Activated T-cell treated with anti-CD3 and anti-CD28 coated beads, Interleukin-2, amount 50 U/mL, for 72 hours (primary cell): ENCODE measurements around the gene MUC5B. TPM values are rescaled to one million over a fixed set of nuclear protein-coding genes. Genes with fewer than 3 reads are reported as not detected.

Source experiments
- ATAC-seq, 2 donors: fragments of 150-1000 bp; cut with Tn5 transposase; replicated peaks in 1 of 2; 2 replicates each; pipeline ENCODE4 v1.10.0; 2021; ENCODE audit warnings: moderate library complexity in 2 of 2, mild to moderate bottlenecking in 1 of 2
- DNase-seq, 2 donors: peaks; one replicate each; pipeline ENCODE4 v3.0.0; 2021 to 2022; ENCODE audit warnings: mixed read lengths in 1 of 2
- H3K27ac Mint-ChIP-seq: one replicate; pipeline ENCODE4 v1.8.0; 2022; ENCODE audit warnings: mild to moderate bottlenecking, moderate library complexity, mixed read lengths
- H3K27me3 Mint-ChIP-seq: one replicate; pipeline ENCODE4 v1.8.0; 2022; ENCODE audit warnings: low read depth, mixed read lengths
- H3K36me3 Mint-ChIP-seq, 2 donors: one replicate each; pipeline ENCODE4 v1.8.0; 2022; ENCODE audit warnings: mixed read lengths in 2 of 2, mild to moderate bottlenecking in 1 of 2; ENCODE audit not compliant: insufficient read depth in 2 of 2
- H3K4me1 Mint-ChIP-seq: one replicate; pipeline ENCODE4 v1.8.0; 2022; ENCODE audit warnings: low read depth, mixed read lengths
- H3K4me3 Mint-ChIP-seq, 2 donors: one replicate each; pipeline ENCODE4 v1.8.0; 2022; ENCODE audit warnings: mild to moderate bottlenecking in 2 of 2, mixed read lengths in 2 of 2, moderate library complexity in 2 of 2
- H3K9me3 Mint-ChIP-seq, 2 donors: one replicate each; pipeline ENCODE4 v1.8.0; 2022; ENCODE audit warnings: mixed read lengths in 2 of 2
- total RNA-seq, 2 donors: library from RNA; stranded (reverse); gene quantifications; one replicate each; pipeline ENCODE4 v1.2.3, GENCODE V29; 2022

Gene MUC5B
- total RNA-seq, 2 donors from 2014 or later: not detected

DNA sequence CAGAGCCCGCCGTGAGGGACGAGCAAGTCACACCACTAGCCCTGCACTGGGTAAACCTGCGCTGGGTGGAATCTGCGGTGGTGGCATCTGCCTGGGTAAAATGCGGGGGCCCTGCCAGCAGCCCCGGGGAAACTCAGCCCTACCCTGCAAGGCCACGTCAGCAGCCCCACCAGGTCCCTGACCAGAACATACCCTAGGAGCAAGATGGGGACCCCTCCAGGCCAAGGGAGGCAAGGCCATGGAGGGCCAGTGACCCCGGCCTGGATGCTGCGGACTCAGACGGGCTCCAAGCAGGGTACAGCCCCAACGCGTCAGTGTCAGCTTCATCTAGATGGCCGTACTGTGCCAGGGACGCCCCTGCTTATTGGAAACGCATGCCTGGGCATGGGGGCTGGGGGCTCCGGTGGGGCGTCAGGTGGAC lies 60.2 kb downstream of the MUC5B start:
- Mint-ChIP-seq H3K36me3 (peaks cover 0 to 2% of the 10 kb centered on the region in 2 donors), H3K9me3 (no peaks in the 10 kb centered on the region)

DNA sequence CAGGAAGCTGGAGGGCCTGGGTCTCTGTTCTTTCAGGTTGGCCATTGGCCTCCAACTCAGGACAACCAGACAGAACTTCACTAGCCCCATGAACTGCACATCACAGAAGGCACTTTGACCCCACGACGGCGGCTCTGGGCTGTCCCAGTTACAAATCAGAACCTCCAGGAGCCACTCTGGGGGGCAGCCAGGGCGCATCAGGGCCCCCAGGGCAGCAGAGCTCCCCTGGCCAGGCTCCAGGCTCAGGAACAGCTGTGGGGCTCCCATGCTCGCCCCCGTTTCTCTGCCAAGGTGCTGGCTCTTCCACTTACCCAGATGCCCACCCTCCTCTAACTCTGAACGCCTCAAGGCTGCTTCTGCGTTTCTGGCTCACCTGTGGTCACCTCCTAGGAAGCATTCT lies 61.0 kb downstream of the MUC5B start:
- Mint-ChIP-seq H3K27ac (no peak overlapping the region), H3K36me3 (peaks cover 0 to 2% of the 10 kb centered on the region in 2 donors), H3K9me3 (no peaks in the 10 kb centered on the region), H3K4me3 (no peak overlapping the region), H3K4me1 (no peaks in the 10 kb centered on the region), H3K27me3 (no peaks in the 10 kb centered on the region)
- ATAC-seq (no peak), DNase-seq (no peak)

More for the DNA sequence above, 60.2 kb downstream of the MUC5B start:
- Mint-ChIP-seq H3K27me3 (no peaks in the 10 kb centered on the region), H3K27ac (no peak overlapping the region), H3K4me1 (no peaks in the 10 kb centered on the region), H3K4me3 (no peak overlapping the region)
- ATAC-seq (no peak), DNase-seq (no peak)

DNA sequence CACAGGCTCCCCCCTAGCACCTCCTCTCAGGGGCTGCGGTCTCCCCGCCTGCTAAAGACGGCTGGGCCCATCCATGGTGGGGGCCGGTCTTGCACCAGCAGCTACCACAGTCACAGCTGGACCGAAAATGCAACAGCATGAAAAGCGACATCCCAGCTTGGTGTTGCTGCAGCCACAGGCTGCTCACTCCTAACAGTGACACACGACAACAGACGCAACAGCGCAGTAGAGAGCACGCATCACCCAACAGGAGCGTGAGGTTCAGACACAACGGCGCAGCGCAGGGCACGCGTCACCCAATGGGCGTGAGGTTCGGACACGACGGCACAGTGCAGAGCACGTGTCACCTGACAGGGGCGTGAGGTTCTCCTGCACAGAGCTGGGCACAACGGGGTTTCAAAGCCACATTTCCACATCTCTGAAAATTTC lies 62.5 kb downstream of the MUC5B start:
- no peaks in the 10 kb centered on the region for H3K27me3 Mint-ChIP-seq
- no peak overlapping the region for H3K4me3 Mint-ChIP-seq
- H3K4me1 Mint-ChIP-seq: no peaks in the 10 kb centered on the region
- ATAC-seq: no peak
- no peak overlapping the region for H3K27ac Mint-ChIP-seq
- no peaks in the 10 kb centered on the region for H3K9me3 Mint-ChIP-seq
- peaks cover 0 to under 1% of the 10 kb centered on the region in 2 donors for H3K36me3 Mint-ChIP-seq
- DNase-seq: no peak

DNA sequence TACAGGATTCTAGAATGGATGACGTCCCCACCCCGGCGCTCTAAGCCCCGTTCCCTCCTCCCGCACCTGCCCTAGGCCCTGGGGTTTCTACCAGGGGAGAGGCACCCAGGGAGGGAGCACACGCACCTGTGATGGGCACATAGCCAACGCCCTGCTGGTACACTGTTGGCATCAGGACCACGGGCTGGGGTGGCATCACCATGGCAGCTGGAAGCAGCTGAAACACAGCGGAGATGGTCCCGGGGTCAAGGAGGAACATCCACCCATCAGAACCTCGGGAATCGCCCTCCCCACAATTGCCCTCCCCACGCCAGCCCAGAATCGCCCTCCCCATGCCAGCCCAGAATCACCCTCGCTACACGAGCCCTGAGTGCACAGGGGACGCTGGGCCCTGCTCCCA lies 63.0 kb downstream of the MUC5B start:
- DNase-seq (no peak), ATAC-seq (no peak)
- Mint-ChIP-seq H3K4me3 (no peak overlapping the region), H3K9me3 (no peaks in the 10 kb centered on the region), H3K4me1 (no peaks in the 10 kb centered on the region), H3K36me3 (no peaks in the 10 kb centered on the region), H3K27ac (no peak overlapping the region), H3K27me3 (no peaks in the 10 kb centered on the region)

DNA sequence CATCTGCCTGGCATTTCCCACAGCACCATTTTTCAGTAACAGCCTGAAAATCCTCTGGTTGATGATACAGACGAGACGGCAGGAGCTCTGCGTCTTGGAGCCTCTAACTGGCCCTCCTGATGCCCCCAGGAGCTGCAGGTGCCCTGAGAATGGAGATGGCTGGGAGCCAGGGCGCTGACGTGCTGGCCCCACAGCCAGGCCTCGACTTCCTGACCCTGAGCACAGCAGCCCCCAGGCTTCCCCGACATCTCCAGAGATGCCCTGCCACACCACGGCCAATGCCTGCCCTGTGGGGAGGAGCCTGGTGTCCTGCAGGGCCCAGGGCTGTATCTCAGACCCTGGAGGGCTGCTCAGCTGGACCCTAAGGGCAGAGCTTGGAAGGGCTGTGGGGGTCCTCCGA lies 65.1 kb downstream of the MUC5B start:
- H3K4me3 Mint-ChIP-seq: no peak overlapping the region

DNA sequence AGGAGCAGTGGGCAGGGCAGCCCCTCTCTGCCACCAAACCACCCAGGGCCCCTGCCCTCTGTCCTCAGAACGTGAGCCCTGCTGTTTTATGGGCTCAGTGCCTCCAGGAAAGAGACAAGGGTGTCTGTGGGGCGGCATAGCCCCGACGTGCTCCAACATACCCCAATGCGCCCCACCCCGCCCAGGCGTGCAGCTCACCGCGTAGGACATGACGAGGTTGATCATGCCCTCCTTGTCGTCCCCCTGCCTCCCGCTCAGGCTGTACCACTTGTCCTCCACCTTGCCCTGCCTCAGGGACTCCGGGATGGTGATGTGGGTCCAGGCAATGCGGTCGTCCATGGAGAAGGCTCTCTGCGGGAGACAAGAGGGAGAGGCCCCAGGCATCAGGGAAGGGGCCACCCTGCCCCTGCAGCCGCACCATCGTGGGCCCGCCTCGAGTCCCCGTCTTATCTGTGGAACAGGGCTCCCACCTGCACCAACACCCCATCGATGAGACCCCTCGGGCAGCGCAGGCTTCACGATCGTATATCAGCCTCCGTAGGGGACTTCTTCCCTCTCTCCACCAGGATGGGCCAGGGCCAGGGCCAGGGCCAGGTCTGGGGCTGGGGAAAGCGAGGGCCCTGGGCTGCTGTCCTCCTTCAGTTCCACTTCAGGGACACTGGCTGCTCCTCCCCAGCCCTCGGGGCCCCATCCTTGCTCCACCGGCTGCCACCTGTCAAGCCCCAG lies 65.7 kb downstream of the MUC5B start:
- H3K36me3 Mint-ChIP-seq: no peaks in the 10 kb centered on the region
- ATAC-seq (no peak), DNase-seq (no peak)
- H3K27ac Mint-ChIP-seq: no peak overlapping the region
- no peak overlapping the region for H3K4me3 Mint-ChIP-seq
- H3K27me3 Mint-ChIP-seq: no peaks in the 10 kb centered on the region
- no peaks in the 10 kb centered on the region for H3K4me1 Mint-ChIP-seq
- H3K9me3 Mint-ChIP-seq: no peaks in the 10 kb centered on the region

More for the DNA sequence above, 65.1 kb downstream of the MUC5B start:
- H3K4me1 Mint-ChIP-seq: no peaks in the 10 kb centered on the region
- no peaks in the 10 kb centered on the region for H3K36me3 Mint-ChIP-seq
- DNase-seq: no peak
- no peak for ATAC-seq
- H3K27me3 Mint-ChIP-seq: no peaks in the 10 kb centered on the region
- H3K9me3 Mint-ChIP-seq: no peaks in the 10 kb centered on the region
- H3K27ac Mint-ChIP-seq: no peak overlapping the region

DNA sequence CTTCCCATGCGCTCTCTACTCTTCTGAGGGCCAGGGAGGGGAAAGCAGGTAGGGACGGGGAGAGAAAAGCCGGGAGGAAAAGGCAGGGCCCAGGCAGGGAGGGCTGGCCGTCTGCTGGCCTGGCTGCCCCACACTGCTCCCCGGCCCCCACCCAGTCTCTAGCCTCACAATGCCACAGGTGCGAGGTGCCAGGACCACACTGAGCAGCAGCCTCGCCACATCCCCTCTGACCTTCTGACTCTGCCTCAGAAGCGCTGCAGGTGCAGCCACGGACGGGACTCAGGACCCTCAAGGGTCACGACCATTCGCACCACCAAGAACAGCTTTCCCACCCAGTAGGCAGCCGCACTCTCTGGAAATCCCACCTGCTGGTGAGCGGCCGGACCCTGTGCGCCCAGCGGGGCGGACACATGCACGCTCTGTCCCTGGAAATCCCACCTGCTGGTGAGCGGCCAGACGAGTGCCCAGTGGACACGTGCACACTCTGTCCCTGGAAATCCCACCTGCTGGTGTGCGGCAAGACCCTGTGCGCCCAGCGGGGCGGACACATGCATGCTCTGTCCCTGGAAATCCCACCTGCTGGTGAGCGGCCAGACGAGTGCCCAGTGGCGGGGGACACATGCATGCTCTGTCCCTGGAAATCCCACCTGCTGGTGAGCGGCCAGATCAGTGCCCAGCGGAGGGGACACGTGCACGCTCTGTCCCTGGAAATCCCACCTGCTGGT lies 66.5 kb downstream of the MUC5B start:
- no peak overlapping the region for H3K27ac Mint-ChIP-seq
- H3K27me3 Mint-ChIP-seq: no peaks in the 10 kb centered on the region
- no peaks in the 10 kb centered on the region for H3K36me3 Mint-ChIP-seq

DNA sequence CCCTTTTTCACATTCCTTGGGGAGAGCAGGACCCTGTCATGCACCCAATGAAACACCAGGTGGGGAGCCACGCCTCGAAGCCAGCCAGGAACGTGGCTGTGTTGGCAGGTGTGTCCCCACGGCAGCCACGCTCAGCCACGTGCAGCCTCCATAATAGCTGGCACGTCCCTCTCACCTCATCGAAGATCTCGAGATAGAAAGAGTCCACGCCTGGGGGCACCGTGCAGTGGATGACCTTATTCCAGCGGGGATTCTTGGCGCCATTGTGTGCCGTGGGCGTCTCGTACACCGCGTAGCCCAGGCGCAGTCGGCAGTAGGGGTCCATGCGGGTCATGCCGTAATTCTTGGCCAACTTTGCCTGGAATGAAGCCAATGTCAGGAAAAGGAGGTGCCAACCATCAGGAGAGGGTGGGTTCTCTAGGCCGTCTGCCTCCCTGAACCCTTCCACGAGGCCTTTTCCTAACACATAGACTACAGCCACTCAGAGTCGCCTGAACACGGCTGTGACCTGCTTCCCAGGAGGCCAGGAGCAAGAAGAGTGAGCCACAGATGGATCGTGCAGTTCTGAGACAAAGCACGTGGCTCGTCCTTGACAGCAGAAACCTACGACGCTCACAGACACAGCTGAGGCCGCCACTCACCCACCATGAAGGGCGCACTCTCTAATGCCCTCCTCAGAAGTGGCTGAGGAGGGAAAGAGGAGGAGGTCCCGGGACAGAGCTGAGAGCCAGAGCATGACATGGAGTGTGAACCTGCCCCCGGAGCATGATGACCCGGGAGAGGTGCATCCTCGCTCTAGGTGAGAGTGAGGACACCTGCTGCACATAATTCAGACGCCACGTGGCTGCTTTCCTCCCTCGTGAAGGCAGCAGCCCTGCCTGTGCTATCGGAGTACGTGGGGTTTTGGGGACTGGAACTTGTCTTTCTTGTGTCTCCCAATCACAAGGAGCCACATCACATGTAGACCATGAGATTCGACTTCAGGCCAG lies 67.5 kb downstream of the MUC5B start:
- Mint-ChIP-seq H3K36me3 (peaks cover 0 to 2% of the 10 kb centered on the region in 2 donors), H3K27ac (no peak overlapping the region)
- ATAC-seq: no peak

More for the DNA sequence above, 66.5 kb downstream of the MUC5B start:
- ATAC-seq: no peak
- Mint-ChIP-seq H3K9me3 (no peaks in the 10 kb centered on the region), H3K4me3 (no peak overlapping the region), H3K4me1 (no peaks in the 10 kb centered on the region)
- DNase-seq: no peak

DNA sequence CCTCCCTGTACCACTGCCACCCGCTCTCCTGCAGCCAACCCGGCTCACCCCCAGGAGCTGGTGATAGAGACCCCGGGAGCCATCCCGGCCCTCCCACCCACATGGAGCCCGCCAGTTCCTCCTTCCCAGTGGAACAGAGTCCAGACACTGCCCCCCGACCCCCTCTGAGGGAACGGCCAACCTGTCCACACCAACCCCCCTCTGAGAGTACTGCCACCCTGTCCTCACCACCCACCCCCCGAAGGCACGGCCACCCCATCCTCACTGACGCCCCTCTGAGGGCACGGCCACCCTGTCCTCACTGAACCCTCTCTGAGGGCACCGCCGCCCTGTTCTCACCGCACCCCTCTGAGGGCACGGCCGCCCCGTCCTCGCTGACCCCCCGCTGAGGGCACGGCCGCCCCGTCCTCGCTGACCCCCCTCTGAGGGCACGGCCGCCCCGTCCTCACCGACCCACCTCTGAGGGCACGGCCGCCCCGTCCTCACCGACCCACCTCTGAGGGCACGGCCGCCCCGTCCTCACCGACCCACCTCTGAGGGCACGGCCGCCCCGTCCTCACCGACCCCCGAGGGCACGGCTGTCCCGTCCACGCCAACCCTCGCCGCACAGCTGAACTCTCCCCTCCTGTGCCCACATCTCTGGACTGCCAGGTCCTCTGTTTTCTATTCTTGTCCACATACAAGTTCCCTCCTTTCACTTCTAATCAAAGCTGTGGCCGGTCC lies 68.6 kb downstream of the MUC5B start:
- Mint-ChIP-seq H3K4me1 (no peaks in the 10 kb centered on the region), H3K36me3 (peaks cover 0 to 2% of the 10 kb centered on the region in 2 donors)
- DNase-seq: no peak

More for the DNA sequence above, 67.5 kb downstream of the MUC5B start:
- no peak for DNase-seq
- Mint-ChIP-seq H3K4me3 (no peak overlapping the region), H3K27me3 (no peaks in the 10 kb centered on the region), H3K9me3 (no peaks in the 10 kb centered on the region), H3K4me1 (no peaks in the 10 kb centered on the region)

DNA sequence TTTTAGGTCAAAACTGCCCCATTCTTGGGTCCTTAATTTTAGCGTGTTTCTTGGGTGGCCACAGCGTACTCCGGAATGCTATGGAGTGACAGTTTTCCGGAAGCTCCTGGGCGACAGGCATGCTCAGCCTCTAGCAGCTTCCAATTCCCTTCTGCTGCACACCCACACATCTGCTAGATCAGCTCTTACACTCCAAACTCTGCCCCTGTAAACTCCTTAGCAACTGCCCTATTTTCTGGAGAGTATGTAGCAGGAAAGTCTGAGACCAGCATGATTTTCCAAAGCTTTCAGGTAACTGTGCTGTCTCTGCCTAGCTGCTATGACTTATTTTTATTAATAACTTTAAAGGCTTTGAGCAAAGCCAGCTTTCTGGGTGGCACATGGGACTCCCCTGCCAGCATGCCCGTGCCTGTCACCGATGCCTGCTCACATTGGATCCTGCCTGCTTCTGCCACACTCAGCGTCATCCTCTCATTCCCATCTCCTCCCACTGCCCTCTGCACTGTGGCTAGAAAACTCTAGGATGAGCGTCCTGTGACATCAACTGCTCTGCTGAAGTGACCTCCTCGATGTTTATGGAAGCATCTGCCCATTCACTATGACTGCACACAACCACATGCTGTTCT lies 69.3 kb downstream of the MUC5B start:
- no peaks in the 10 kb centered on the region for H3K4me1 Mint-ChIP-seq
- H3K9me3 Mint-ChIP-seq: no peaks in the 10 kb centered on the region
- no peak for DNase-seq
- ATAC-seq: no peak
- H3K27me3 Mint-ChIP-seq: no peaks in the 10 kb centered on the region
- H3K36me3 Mint-ChIP-seq: peaks cover 0 to 2% of the 10 kb centered on the region in 2 donors
- H3K27ac Mint-ChIP-seq: no peak overlapping the region
- H3K4me3 Mint-ChIP-seq: no peak overlapping the region

More for the DNA sequence above, 68.6 kb downstream of the MUC5B start:
- Mint-ChIP-seq H3K27me3 (no peaks in the 10 kb centered on the region), H3K4me3 (no peak overlapping the region), H3K9me3 (no peaks in the 10 kb centered on the region), H3K27ac (no peak overlapping the region)
- no peak for ATAC-seq

DNA sequence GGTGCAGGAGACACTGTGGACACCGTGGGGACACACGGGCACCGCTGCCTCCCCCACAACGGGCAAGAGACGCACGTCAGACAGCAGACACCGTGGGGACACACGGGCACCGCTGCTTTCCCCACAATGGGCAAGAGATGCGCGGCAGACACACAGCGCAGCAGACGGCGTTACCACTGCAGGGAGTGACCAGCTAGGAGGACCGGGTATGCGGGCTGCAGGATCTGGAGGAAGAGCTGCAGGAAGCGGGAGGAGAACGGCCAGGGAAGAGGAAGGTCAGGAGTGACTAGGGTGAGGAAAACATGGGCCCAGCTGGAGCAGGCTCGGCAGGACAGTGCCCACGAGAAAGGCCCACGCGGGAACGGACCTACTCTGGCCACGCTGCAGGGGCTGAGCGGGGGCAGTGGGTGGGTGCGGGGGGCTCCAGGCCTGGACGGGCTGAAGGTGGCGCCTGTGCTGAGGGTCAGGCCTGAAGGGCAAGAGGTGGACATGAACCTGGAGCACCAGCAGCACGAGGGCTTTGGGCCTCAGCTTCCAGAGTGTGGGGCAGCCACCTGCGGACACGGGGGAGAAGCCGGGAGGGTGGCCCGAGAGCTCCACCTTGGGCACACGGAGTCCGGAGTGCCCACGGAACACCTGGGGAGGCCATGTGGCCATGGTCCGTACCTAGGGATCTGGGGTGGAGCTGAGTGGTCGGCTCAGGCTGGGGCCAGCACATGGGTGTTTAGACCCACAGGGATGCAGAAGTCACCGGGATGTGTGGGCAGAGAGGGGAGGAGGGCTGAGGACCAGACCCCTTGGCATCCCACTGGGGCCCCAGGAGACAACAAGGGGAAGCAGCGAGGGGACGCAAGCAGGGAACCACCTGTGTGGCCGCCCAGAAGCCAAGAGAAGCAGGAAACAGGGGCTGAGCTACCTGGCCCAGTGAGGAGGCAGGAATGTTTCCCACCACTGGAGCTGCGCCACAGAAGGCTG lies 70.1 kb downstream of the MUC5B start:
- Mint-ChIP-seq H3K27me3 (no peaks in the 10 kb centered on the region), H3K4me1 (no peaks in the 10 kb centered on the region), H3K4me3 (no peak overlapping the region), H3K36me3 (peaks cover 0 to 2% of the 10 kb centered on the region in 2 donors), H3K27ac (no peak overlapping the region), H3K9me3 (no peaks in the 10 kb centered on the region)
- no peak for DNase-seq
- ATAC-seq: no peak
